GM19438 (cell line): ENCODE data around the gene C19orf81.
A peak's percentile ranks its signal among the peaks of the same experiment; 100 is the strongest.

Experiments used
- ATAC-seq: cut with Tn5 transposase; IDR thresholded peaks from one replicate; pipeline ENCODE4 v1.9.1; 2021; ENCODE audit warnings: low read depth; ENCODE audit not compliant: unreplicated experiment

Gene C19orf81

DNA sequence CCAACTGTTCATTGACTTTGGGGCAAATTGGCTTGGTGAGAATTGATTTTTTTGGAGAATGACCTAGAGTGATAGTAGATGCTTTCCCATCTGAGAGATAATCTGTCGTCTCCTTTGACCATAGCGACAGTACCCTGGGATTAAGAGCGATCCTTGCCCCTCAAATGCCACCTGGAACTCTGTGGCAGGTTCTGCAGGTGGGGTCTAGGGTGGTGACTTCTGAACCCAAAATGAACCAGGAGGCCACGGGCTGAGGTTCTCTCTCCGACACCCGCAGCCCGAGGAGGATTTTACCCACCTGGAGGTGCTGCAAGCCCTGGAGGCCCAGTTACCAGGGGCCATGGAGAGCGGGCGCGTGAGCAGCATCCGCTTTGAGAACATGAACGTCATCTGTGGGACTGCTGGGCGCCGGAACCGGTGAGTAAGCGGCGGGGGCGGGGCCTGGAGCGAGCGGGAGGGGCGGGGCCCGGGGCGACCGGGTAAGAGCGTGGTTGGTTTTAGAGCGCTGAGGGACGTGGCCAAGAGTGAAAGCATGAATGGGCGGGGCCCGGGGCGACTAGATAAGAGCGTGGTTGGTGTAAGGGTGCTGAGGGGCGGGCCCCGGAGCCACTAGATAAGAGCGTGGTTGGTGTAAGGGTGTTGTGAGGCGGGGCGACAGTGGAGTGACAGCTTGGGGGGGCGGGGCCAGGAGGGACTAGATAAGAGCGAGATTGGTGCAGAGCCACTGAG lies 8.6 kb downstream of the C19orf81 start:
- peak; percentile 60 for ATAC-seq

DNA sequence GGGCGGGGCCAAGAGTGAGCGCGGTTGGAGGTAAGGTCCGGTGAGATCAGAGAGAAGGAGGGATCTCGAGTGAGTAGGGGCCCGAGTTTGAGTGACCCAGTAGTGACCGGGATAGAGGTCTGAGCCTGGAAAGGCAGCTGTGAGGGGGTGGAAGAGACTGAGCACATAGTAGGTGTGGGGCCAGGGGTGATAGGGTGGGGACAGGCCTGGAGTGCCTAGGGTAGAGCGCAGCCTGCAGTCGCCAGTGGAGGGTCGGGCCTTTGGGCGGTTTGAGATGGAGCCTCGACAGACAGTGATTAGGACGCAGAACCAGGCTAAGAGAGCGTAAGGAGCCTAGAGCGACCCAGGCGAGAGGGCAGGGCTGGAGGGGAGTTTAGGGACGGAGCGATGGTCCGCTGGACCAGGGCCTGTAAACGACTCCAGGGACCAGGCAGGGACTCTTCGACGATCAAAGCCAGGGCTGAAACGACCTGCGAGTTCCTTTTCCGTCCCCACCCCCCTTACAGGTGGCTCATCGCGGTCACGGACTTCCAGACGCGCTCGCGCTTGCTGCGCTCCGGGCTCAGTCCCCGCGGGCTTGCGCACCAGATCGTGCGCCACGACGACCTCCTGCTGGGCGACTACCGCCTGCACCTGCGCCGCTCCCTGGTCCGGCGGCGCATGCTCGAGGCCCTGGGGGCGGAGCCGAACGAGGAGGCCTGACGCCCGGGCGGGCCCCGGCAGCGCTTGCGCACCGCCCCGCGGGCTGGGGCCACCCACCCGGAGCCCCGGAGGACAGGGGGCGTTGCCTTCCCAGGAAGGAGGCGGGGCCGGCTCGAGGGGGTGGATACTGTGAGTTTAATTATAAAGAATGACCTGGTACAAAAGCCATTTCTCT lies 9.4 kb downstream of the C19orf81 start:
- peak; percentile 17 for ATAC-seq

DNA sequence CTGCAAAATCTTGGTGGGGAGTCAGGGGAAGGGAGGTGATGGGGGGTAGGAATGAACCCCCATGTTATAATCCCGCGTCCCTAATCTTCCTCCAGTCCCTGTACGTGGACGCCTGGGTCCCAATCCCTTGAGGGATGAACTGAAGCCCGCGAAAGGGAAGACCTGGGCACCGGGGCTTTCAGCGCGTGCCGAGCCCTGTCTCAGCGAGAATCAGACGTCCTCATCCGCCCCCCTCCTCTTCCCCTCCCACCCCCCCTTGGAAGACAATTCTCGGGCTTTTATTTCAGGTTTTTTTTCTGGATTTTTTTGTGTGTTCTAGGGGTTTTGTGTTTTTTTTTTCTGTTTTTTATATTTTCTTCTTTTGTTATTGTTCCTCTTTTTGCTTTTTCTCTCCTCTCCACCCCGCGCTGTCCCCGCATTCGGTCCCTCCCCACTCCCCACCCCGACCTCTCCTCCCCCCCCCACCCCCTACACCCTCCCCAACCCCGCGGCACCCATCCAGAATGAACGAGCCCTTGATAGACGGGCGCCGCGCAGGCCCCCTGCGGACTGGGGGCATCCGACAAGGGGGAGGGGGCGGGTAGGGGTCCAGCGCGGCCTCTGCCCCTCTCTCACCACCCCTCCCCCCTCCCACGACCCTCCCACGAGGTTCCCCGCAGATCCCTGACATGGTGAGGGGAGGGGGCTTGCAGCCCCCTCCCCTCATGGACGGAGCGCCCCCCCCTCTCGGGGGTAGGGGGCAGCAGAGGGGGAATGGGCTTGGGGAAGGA lies 10.3 kb downstream of the C19orf81 start:
- no peak for ATAC-seq

DNA sequence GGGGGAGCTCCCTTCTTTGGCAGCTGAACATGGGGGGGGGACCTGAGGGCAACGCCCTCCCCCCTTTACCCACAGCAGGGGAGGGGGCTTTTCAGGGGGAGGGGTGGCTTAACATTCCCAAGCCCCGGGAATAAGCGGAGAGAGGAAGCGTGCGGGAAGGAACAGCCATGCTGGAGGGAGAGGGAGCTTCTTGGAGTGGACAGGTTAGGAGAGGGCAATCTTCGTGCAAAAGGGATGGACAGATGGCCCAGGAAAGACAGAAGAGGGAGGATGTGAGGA lies 10.8 kb downstream of the C19orf81 start:
- ATAC-seq = no peak

DNA sequence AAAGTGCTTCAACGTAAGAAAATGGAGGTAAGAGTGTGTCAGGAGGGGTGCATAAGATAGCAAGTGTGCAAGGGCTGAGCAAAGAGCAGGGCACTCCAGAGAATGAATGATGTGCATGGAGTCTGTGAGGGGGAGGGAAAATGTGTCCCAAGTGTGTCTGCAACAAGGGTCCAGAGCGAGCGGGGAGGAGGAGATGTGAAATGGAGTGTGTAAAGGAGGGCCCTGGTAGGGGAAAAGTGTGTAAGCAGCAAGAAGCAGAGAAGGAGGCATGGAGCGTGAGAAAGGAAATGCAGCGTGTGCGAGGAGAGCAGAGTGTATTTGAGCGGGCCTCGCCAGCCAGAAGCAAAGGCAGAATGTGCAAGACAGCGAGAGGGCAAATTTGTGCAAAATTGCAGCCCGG lies 11.8 kb downstream of the C19orf81 start:
- ATAC-seq = no peak

DNA sequence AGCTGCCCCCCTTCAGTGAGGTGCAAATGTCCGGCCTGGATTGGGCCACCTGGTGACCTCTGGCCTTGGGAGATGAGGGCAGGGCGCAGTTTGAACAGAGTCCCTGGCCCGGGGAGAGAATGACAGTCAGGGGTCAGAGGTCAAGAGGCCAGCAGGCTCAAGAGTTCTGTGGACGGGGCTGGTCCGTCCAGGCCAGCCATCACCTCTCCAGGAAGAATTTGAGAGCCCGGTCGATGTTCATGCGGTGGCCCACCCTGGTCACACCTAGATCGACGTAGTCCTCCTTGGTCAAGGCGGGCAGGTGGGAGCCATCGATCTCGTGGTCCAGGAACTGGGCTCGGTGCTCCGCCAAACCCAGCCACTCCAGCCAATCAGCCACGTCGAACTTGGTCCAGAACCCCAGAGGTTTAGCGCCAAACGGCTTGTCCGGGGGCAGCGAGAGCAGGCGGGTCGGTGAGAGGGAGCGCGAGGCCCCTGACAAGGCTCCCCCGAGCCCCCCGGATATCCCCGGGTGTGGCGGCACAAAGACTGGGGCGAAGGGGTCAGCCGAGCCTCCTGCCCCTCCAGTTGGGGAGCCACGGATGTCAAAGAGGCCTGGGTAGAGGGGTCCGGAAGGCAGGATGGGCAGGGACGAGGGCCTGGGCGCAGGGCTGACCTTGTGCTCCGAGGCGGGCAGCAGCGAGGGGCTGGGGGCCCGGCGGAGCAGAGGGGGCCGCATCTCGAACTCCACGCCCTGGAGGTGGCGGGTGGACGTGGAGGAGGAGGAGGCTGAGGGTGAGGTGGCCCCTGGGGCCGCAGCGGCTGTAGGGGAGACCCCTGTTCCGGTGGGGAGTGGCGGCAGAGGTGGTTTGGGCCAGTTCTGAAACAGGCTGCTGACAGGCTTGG lies 12.8 kb downstream of the C19orf81 start:
- no peak for ATAC-seq

DNA sequence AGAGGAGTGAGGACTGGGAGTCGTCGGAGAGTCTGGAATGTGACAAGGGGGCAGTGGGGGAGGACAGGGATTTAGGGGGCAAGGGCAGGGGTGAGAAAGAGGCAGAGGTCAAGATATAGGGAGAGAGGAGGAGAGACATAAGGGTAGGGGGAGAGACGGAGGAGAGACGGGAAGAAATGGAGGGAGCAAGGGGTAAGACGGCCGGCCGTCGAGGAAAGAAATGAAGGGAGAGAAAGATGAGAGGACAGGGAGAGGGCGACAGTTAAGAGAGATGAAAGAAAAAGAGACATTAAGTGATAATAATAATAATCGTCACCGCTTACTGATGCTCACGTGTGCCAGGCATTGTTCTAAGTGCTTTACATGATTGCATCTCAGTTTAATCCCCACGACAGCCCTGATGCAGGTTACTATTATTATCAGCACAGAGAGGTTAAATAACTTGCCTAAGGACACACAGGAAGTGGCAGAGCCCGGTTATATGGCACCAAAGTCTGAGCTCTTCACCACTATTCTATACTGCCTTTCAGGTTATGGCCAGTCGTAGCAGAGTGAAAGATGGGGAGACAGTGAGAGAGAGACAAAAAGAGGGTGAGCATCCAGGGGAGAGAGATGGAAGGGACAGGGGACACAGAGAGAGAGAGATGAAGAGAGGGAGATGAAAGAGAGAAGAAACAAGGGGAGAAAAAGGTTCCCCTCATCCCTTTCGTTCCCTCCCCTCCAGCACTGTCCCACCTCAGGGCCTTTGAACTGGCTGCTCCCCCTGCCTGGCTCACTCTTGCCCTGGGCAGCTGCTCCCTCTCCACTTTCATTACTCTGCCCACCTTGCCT lies 13.6 kb downstream of the C19orf81 start:
- no peak for ATAC-seq

DNA sequence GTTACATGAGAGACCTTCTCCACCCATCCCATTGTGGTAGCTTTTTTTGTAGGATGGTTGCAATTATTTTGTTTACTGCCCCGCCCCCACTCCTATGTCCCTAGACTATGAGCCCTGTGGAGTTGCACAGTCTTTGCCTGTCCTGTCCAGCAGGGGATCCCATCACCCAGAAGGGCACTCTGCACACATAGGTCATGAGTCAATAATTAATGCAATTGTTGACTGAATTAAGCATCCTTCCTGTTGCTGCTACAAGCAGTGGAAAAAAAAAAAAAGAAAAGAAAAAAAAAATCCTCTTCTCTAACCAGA lies 14.2 kb downstream of the C19orf81 start:
- ATAC-seq = no peak

DNA sequence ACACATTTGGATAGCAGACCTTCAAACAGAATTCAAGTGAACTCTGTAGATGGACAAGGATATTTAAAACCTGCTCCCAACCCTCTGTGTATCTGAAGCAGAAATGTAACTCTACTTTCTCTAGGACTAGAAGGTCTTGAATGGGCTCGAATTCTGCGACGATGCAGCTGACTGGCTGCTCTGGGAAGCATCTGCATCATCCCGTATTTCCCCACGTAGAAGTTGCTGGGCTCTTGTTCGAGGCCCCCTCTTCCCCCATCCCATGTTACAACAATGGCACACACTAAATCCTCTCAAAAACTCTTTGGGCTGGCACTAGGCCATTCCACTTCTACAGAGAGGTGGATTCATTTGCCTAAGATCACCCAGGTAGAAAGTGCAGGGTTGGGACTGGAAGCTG lies 15.0 kb downstream of the C19orf81 start:
- no peak for ATAC-seq

DNA sequence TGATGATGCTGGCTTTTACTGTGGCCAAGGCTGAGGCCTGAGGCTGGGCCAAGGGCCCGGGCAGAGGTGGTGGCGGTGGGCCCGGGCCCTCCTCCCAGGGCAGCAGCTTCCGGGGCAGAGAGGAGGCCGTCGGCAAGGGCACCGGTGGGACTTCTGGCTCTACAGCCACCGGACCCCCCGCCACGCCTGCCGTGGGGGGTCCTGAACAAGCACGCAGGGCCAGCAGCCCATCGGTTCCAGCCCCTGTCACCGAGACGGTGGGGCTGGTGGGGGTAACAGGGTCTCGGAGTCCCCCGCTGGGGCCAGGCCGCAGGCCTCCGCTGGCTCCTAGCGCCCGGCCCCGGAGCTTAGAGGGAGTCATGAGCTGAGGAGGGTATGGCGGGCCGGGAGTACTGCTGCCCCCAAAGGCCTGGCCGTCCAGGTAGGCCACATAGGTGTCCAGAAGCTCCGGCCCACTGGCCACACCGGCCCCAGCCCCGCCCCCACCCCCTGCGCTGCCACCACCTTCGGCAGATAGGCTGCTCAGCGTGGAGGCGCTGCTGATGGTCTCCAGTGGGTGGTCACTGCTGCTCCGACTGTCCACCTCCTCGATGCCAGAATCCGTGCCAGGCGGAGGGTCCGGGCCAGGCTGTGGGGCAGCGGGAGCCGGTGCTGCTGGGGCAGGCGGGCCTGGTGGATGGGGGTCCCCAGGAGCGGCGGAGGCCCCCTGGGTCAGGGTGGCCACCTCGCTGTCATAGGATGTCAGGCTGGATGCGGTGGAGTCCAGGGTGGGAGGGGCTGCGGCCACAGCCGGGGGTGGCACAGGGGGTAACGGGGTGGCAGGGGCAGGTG lies 17.3 kb downstream of the C19orf81 start:
- ATAC-seq = no peak

DNA sequence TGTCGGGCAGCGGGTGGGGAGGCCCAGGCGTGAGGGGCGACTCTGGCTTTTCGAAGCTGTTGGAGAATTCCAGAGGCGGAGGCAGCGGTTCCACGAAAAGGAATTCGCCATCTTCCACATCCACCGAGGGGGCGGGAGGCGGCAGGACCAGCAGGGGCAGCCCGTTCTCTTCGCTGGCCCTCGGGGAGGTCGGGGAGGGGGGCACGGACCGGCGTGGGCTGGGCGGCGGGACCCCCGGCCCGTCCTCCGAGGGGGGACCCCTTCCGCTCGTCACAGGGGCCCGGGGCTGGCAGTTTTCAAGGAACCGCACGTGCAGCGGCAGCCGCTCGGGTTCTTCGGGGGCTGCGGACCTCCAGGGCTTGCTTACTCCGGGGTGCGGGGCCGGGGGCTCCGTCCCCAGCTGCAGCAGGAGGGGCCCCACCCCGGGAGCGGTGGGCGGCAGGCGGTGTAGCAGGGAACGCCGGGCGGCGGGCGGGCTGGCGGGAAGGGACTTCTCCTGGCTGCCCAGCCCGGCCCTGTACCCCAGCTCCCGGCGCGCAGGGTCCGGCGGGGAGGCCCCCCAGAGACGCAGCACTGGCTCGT lies 18.0 kb downstream of the C19orf81 start:
- ATAC-seq = no peak

DNA sequence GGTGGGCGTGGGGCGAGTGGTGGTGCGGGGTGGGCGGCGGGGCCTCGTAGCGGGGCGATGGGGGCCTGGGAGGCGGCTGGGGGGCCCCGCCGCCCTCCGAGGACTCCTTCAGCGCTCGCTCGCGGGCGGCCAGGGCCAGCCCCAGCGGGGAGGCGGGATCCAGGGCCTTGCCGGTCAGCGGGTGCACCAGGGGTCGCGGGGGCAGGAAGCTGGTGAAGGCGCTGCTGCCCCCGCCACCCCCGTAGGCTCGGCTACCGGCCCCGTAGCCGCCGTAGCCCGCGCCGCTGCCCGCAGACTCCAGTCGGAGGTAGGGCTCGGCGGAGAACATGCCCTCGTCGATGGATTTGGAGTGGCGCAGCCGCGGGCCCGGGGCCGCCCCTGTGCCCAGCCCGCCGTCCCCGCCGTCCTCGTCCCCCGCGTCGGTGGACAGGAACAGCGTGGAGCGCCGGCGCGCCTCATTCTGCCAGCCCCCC lies 18.6 kb downstream of the C19orf81 start:
- ATAC-seq = no peak

DNA sequence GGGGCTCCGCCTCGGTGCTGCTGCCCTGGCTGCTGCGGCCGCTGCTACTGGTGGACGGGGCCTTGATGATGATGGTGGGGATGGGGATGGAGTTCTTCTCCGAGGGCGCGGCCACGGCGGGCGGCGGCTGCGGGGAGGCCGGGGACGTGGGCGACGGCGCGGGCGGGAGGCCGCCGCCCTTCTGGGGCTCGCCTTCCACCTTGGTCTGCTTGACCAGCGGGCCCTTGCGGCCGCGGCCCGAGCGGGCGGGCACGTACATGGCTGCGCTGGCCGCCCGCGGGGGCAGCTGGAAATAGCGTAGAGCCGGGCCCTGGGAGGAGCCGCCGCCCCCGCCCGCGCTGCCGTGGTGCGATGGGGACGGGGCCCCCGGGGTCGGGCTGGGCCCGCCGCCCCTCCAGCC lies 19.2 kb downstream of the C19orf81 start:
- ATAC-seq = no peak

DNA sequence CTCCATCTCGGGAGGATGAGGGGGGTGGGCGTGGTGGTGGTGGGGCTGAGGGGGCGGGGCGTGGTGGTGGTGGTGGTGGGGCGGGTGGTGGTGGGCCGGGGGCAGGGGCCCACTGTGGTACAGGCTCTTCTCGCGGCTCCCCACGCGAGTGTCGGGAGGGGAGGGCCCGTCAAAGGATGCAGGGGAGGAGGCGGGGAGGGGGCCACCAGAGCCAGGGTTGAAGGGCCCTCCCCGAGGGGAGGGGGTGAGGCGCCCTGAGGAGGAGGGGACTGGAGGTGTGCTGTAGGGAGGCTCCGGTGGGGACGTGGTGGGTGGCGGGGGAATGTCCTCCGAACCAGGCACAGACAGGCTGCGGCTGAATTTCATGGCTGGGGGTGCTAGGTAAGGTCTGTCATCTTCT lies 19.6 kb downstream of the C19orf81 start:
- no peak for ATAC-seq

DNA sequence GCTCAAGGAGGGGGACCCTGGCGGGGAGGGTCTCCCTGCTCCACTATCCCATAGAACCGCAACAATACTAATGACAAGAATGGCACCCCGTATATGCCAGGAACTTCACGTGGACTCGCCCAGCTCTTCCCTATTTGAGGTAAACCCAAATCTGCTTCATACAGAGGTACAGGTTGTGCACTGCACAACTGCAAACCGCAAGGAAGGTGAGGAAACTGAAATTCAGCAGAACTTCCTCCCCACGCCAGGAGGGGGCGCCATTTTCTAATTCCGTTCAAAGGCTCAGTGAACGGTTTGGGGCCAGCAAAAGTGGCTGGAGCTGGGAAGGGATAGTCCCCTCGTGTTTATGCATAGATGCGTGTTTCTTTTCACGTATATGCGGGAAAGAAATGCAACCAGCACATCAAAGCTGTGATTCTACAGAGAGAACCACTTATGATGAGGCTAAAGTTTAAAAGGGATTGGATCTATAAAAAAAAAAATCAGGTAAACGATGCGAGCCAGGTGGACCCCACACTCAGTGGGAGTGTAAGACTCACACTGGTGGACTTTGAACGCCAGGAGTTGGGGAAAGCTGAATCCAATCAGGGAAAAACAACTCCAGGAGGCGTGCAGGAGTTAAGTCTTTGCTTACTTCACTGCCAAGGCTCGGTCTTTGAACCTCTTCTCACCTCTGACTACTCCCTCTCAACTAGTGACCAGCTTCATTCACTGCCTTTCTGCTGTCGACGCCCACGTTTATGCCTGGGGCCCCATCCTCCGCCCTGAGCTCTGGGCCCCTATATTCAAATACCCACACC lies 20.3 kb downstream of the C19orf81 start:
- ATAC-seq = no peak

DNA sequence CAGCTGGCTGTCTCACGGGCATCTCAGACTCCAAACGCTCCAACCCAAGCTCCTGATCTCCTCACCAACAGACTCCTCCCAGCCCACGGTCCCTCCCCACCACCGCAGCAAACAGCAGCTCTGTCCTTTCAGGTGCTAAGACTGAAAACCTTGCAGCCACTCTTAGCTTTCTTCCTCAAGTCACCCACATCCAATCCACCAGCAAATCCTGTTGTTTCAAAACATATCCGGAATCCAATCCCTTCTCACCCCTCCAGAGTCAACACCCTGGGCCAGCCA lies 20.8 kb downstream of the C19orf81 start:
- no peak for ATAC-seq

DNA sequence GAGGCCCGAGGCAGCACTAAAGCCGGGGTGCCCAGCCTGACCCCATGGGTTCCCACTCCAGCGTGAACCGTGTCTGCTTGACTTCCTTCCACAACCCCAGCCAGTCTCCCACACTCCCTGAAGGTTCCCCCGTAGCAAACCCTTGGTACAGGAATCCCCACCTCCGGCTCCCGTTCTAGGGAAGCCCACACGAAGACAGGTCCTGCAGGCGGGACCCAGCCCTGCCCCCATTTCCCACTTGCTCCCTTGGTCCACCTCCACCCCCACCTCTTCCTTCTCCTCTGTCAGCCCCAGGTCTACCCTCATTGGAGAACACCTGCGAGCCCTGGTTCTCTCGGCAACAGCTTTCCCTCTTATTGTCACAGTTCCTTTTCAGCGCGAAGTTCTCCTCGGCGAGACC lies 23.9 kb downstream of the C19orf81 start:
- no peak for ATAC-seq

DNA sequence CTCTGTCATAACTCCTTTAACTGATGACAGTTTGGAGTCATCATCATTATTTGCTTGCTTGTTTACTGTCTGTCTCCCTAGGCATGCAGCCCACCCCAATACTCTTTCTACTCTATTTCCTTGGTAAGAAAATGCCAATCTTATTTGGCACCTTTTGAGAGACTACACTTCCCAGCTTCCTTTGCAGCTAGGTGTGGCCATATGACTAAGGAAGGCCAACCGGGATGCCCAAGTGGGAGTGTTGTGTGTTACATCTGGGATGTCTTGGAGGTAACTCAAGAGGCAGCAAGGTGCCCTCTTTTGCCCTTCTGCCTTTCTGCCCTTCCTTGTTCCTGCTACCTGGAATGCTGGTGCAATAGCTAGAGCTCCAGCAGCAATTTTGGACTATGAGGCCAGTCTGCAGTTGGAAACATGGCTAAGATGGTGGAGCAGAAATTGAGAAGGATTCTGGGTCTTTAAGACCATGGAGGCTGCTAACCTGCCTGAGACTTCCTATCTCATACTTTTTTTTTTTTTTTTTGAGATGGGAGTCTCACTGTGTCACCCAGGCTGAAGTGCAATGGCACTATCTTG lies 27.5 kb downstream of the C19orf81 start:
- no peak for ATAC-seq
